HG03571 (cell line): ENCODE measurements around the gene MAP2K6.
A peak's percentile ranks its signal among the peaks of the same experiment; 100 is the strongest.

ENCODE experiments used
- ATAC-seq: cut with Tn5 transposase; IDR thresholded peaks from one replicate; pipeline ENCODE4 v1.9.1; 2021; ENCODE audit not compliant: unreplicated experiment

The MAP2K6 gene

DNA sequence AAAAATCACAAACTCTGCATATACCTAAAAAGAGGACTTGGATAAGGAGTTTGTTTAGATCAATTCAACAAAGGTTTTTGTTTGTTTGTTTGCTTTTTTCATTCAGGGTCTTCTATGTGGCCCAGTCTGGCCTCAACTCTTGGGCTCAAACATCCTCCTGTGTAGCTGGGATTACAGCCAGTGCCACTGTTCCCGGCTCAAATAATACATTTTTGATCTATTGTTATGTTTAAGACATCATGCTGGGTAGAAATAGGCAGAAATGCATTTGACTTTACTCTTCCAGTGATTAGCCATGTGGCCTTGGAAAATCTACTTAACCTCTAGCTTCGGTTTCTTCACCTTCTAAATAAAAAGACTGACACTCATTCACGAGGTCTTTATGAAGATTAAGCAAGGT, 11.5 kb downstream of the MAP2K6 start:
- no peak for ATAC-seq

DNA sequence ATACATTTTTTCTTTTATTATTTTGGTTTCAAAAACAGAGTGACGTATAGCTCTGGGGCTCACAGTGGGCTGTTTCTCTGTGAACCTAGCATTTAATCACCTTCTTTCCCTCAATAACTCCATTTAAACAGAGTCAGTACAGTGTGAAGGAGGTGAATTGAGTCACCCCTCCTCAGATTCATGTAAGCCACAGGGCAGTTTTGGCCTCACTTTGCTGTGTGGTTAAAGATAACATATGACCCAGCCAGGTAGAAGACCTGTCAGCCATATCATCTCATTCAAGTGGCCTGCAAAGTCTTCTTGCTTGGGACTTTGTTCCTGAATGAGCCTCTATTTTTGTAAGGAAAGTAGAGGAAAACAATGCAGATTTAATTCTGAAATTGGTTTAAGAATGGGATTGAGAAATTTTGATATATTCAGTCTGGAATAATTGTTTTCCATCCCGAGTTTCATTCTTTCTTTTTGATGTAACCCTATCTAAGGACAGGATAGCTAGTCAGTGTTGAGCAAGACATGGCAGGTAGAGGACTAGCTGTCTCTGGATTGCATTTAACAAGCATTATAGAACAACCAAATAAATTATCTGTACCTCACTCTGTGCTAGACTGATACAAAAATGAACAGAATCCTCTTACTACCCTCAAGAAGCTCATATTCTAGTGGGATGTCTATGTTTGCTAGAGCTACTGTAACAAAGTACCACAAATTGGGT, 13.1 kb downstream of the MAP2K6 start:
- no peak for ATAC-seq

GRCh38 chr17:69428252-69428980, 13.9 kb downstream of the MAP2K6 start:
- ATAC-seq, result no peak

- ATAC-seq, result peak; percentile 55
Measured at GRCh38 chr17:69430488-69430887, 16.0 kb downstream of the MAP2K6 start.

DNA sequence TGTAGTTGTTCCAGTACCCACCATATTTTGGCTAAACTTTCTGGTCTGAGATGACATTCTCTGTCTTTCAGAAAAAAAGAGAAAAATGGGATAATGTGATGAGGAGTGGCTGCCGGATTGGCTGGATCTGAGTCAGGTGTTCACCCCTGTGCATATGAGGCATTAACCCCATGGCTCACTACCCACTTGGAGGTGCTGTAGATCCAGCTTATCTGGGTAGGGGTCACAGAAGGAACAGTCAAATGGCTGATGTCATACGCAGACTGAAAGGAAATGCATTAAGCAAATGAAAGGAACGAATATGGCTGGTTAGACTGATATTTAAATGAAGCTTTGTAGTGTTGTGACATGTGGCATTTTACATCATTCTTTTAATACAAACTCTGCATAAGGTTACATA, 17.3 kb downstream of the MAP2K6 start:
- ATAC-seq, result no peak

DNA sequence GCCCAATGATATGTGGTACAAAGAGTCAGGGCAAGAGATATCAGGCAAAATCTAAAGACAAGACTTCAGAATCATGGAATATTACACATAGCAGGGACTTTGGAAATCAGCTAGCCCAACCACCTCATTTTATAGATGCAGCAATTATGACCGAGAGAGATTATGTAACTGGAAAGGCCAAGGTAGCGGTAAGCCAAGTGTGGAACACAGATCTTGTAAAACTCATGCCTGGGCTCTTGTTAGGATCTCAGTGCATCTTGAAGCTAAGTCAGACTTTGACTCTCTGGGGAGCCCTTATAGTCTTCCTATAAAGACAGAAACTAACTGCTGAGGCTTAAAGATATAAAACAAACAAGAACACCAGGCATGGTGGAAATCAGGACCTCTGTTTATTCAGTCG, 18.6 kb downstream of the MAP2K6 start:
- no peak for ATAC-seq

- no peak for ATAC-seq
Measured at GRCh38 chr17:69434164-69434579, 19.7 kb downstream of the MAP2K6 start.

DNA sequence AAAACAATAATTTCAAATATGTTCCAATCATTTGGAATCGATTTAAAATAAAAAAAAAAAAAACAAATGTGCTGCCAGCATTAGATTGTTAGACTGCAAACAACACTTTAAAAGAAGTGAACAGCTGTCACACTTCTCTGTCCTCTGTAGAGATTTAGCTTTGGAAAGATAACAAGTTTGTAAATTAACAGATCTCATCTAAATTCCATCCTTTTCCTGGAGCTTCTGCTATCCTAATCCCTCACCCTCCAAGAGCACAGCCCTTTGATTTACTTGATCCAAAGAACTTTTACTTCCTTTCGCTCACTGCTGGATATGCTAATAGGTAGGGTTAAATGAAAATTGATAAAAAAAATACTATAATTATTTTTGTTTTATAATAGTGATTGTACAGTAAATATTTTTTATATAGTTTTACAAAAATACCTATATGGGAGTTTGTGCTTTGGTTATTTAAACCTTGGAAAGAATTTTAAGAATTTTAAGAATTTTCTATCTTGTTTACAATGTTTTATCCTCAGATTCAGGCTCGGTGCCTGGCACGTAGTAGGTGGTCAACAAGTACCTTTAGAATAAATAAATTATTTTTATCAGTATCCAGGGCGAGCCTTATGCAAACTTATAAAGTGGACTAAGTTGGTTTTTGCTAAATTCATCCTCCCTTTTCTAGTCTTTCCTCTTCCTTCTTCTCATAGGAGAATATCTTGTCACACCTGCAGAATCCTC, 21.6 kb downstream of the MAP2K6 start:
- no peak for ATAC-seq

DNA sequence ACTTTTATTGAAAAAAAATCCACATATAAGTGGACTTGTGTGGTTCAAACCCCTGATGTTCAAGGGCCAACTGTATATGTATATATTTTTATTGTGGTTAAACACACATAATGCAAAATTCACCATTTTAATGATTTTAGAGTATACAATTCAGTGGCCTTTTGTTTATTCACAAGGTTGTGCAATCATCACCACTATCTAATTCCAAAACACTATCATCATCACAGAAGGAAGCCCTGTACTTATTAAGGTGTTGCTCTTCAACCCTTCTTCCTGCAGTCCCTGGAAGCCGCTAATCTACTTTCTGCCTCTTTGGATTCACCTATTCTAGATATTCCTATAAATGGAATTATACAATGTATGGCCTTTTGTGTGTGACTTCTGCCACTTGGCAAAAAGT, 23.0 kb downstream of the MAP2K6 start:
- no peak for ATAC-seq

DNA sequence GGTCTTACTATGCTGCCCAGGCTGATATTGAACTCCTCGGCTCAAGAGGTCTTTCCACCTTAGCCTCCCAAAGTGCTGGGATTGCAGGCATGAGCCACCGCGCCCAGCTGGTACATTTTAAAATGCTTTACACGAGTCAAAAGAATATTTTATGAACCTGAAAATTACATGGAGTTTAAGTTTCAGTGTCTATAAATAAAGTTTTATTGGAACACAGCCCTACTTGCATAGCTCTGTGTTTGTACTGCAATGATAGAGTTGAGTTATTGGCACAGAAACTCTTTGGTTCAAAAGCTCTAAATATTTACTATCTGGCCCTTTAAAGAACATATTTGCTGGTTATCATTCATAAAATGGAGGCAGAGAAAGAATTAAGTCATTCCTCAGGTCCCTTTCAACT, 24.3 kb downstream of the MAP2K6 start:
- ATAC-seq, result no peak

DNA sequence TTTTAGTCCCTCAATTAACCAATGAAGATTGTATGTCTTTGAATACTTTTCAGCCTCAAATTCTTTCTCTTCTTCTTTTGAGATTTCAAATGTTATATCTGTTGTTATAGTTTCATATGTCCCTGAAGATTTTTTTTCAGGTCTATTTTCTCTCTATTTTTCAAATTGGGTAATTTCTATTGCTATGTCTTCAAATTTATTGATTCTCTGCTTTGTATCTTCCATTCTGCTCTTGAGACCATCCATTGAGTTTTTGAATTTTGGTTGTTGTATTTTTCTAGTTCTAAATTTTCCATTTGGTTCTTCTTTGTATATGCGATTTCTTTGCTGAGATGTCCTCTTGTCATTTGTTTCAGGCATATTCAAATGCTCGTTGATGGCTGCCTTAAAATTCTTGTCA, 26.7 kb downstream of the MAP2K6 start:
- ATAC-seq, result no peak

DNA sequence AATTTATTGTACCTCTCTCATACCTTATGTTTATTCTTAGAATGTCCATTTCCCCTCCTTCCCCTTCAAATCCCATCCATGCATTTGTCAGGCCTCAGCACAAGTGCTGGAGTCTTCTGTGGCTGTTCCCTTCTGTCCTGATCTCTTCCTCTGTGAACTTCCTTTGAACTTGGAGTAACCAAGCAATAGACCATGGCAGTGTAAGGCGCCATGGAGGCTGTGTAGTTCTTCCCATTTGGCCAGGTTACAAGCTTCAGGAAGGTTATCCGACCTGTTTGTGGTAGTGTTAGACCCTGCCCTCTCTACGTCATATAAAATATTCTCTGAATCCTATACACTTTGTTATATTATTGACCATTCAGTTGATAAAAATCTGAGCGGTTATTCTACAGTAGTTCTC, 28.6 kb downstream of the MAP2K6 start:
- no peak for ATAC-seq

DNA sequence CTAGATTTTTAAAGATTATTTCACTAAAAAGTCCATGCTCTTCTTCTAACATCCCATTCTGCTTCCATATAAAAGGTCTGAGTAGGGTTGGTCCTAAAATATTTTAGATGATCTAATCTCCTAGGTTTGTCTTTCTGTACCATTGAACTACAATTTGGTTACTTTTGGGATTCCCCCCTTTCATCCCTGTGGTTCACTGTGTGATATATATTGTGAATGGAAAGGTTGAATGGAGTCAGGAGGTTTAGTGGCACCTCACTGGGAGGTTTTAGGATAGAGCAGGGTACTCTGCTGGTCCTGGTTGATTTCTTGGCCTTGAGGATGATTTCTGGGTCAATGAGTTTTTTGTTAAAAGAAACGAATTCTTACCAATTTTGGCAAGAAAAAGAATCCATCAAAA, 29.5 kb downstream of the MAP2K6 start:
- no peak for ATAC-seq

DNA sequence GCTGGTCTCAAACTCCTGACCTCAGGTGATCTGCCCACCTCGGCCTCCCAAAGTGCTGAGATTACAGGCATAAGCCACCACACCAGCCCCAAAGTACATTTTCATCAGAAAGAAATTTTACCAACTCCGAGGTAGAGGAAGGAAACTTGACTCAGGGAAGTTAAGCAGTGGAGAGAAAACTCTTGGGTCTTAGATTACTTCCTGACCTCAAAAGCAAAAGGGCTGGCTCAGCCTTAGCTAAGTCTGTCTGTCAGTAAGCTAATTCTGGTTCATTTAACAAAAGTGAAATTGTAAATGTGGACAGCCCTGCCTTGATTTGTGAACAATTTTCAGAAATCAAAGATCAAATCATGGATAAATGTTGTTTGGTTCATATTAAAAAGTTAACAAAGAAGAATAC, 30.6 kb downstream of the MAP2K6 start:
- ATAC-seq, result no peak

DNA sequence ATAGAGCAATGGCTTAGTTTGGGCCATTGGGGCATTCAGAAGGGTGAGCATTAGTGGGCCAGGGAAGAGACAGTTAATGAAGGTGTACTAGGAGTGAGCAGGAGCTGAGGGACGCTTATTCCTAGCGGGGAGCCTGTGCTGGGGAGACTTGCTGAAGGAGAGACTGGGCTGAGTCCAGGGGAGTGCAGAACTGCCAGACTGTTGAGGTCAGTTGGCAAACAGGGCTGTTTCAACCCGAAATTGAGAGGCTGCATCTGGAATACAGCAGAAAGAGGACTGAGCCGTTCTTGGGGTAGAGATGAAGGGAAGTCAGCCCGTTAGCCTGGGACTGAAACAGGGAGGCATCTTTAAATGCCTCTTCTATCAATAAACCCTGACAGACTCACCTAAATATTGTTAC, 33.2 kb downstream of the MAP2K6 start:
- ATAC-seq, result no peak

DNA sequence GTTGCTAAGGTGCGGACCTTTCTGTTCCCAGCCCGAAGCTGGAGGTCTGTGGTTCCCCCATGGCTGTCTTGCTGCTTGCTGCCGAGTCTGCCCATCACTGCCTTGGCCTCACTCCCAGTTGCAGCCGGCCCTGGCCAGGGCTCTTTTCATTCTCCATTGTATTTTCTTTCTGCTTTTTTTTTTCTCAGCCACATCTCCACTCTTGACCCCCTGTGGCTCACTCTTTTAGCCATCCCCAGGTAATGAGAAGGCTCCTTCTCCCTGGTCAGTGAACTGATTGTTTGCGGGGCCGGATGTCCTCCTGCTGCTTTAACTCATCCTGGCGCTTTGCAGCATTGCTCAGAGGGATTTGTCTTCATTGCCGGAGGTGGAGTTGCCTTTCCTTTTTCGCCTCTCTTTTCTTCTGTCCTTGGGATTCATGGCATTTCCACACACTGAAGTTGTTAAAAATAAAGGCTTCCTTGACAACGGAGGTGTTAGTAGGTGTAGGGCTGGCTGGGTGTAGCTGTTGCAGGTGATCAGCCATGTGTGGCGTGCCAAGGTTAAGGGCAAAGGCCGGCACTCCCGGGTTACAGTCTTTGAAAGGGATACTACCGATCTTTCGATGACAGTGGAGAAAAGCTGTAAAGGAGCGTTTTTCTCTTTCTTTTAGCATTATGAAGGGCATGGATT, 34.1 kb downstream of the MAP2K6 start:
- no peak for ATAC-seq

- ATAC-seq, result no peak
Measured at GRCh38 chr17:69450131-69450530, 35.6 kb downstream of the MAP2K6 start.

- ATAC-seq, result no peak
Measured at GRCh38 chr17:69450918-69451317, 36.4 kb downstream of the MAP2K6 start.

DNA sequence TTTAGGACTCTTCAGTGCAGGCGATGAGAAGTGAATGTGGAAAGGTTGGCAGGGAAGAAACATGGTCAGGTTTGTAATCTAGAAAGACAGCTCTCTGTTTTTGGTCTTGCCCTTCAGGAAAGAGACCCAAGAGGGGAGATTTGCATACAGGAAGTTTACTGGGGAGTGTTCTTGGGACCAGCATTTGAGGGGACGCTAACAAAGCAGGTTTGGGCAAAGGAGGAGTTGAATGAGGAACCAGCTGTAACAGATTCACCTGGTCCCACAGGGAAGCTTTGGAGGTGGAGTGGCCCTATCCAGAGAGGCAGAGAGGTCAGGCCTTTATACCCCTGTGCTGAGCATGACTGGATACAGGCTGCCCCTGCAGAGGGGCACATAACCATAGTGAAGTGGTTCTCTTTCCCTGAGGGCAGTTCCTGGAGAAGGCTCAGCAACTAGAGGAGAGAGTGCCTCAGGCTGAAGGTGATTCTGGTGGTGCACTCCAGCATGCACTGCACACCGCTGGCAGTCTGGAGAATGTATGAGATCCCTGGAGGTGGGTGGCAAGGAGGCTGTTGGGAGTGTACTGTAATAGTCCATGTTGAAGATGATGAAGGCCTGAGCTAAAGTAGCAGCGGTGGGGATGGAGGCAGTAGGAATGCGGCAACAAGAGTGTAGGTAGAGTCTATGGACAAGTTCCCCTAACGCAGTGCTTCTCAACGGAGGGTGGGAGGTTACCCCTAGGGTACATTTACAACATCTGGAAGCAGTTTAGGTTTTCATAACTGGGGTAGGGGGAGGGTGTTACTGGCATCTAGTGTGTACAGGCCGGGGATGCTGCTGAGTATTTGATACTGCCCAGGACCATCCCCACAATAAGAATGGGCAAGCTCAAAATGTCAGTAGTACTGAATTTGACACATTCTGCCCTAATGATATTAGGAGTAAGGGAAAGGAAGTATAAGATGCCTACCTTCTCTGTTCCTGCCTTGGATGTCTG, 37.2 kb downstream of the MAP2K6 start:
- peak; percentile 80 for ATAC-seq

GRCh38 chr17:69452664-69453260, 38.3 kb downstream of the MAP2K6 start:
- ATAC-seq, result no peak
